ENCODE data around the gene FAF1.

The FAF1 gene

DNA sequence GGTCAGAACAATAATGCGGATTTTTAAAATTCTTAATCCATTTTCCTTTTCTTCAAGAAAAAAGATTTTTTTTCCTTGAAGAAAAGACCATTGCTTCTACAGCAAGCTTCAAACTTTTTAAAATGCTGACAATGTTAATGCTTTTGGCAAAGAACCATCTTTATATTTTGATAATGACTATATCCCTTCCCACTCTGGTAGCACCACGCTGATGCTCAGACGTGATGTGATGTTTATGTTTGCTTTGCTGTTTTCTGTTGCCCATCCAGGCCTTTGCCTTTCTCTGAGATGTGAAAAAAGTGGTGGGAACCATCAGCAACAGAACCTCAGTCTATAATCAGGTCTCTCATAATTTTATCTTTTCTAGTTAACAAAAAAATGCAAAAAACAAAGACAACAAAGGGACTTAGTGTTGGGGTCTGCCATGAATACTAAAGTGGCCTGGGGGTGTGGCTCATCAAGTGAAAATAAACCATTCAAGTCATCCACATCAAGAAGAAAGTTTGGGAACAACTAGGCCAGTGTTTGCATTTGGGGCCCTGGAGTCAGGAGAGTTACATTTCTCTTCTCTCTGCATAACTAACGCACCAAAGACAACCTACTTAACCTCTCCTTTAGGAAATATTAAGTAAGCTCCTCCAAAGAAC is 292.2 kb downstream of the FAF1 start:
- Mint-ChIP-seq H3K27me3 (no peaks in the 10 kb centered on the region), H3K27ac (ENCODE audit: low read depth) (no peak overlapping the region), H3K4me3 (no peak overlapping the region), H3K4me1 (no peaks in the 10 kb centered on the region), H3K9me3 (no peaks in the 10 kb centered on the region), H3K36me3 (ENCODE audit: insufficient read depth) (peaks cover 5% of the 10 kb centered on the region)
- DNase-seq (ENCODE audit: low spot score in 2 of 2) (no peak), ATAC-seq (replicated peaks; ENCODE audit: extremely low read depth, poor library complexity, severe bottlenecking) (no peak)

DNA sequence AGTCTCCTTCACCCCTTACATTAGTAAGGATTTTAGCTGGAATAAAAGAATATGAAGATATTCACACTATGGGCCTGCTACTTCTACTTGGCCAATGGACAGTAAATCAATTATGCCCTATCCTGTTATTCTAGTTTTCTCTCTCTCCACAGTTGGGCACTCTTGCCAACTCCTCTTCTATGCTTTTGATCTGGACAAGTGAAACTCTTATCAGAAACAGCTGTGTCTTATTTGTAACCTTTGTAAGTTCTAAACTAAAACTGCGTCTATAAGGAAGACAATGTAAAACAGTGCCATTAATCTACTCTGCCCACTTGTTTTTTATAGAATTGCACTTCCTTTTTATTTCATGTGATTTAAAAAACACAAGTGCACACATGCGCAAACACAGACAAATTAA is 292.8 kb downstream of the FAF1 start:
- Mint-ChIP-seq H3K27ac (ENCODE audit: low read depth) (no peak overlapping the region), H3K4me3 (no peak overlapping the region)

DNA sequence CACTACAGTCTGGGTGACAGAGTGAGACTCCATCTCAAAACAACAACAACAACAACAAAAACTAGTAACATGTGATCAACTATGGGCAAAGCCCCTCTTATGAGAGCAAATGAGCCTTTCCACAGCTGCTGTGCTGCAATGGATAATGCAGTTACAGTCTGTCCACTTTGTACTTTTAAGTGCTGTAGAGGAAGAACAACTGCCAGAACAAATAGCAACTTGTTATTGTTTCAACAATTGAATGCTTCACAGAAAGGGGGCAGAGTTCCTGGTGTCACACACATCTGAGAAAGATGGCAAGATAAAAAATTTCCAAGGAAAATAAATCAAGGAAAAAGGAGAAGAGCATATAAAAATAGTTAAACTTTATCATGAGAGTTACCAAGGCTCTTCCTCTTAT is 293.2 kb downstream of the FAF1 start:
- ATAC-seq (replicated peaks; ENCODE audit: extremely low read depth, poor library complexity, severe bottlenecking), result no peak

More for the DNA sequence above, 292.8 kb downstream of the FAF1 start:
- DNase-seq (ENCODE audit: low spot score in 2 of 2) (no peak), ATAC-seq (replicated peaks; ENCODE audit: extremely low read depth, poor library complexity, severe bottlenecking) (no peak)
- Mint-ChIP-seq H3K27me3 (no peaks in the 10 kb centered on the region), H3K9me3 (no peaks in the 10 kb centered on the region), H3K36me3 (ENCODE audit: insufficient read depth) (peaks cover 4% of the 10 kb centered on the region), H3K4me1 (no peaks in the 10 kb centered on the region)

DNA sequence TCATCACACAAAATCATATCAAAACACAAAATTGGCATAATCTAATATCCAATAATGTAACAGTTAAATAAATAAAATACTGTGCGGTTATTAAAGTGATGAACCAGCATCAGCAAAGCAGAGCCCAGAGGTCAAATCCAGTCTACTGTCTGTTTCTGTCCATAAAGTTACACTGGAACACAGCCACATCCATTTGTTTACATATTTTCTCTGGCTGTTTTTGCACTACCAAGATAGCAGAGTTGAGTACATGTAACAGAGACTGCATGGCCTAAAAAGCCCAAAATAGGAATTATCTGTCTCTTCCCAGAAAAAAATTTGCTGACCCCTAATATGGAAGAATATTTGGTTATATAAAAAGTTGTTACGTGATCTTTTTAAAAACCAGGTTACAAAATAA is 294.7 kb downstream of the FAF1 start:
- no peaks in the 10 kb centered on the region for H3K4me1 Mint-ChIP-seq
- no peak overlapping the region for H3K27ac Mint-ChIP-seq (ENCODE audit: low read depth)
- DNase-seq (ENCODE audit: low spot score in 2 of 2) (no peak), ATAC-seq (replicated peaks; ENCODE audit: extremely low read depth, poor library complexity, severe bottlenecking) (no peak)
- no peak overlapping the region for H3K4me3 Mint-ChIP-seq
- H3K36me3 Mint-ChIP-seq (ENCODE audit: insufficient read depth), result peaks cover 4% of the 10 kb centered on the region
- no peaks in the 10 kb centered on the region for H3K9me3 Mint-ChIP-seq
- no peaks in the 10 kb centered on the region for H3K27me3 Mint-ChIP-seq

More for the DNA sequence above, 293.2 kb downstream of the FAF1 start:
- no peaks in the 10 kb centered on the region for H3K27me3 Mint-ChIP-seq
- no peak overlapping the region for H3K4me3 Mint-ChIP-seq
- H3K9me3 Mint-ChIP-seq, result no peaks in the 10 kb centered on the region
- no peaks in the 10 kb centered on the region for H3K4me1 Mint-ChIP-seq
- H3K27ac Mint-ChIP-seq (ENCODE audit: low read depth), result no peak overlapping the region
- DNase-seq (ENCODE audit: low spot score in 2 of 2), result no peak
- H3K36me3 Mint-ChIP-seq (ENCODE audit: insufficient read depth), result peaks cover 4% of the 10 kb centered on the region

DNA sequence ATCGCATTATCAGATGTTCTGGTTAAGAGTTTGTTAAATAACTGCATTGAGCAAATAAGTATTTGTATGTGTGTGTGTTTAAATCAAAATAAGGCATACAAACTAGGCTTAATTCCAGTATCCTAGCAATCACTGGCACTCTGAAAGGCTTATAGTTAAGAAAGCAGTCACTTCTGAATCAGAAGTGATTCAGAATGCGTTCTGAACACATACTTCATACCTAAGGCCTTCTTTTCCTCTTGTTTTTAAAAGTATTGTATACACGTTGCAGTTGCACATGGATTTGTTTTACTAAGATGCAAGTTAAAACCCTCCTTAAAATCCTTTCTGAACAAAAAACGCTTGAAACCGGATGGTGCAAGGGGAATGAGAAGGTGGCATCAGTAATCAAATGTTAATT is 298.4 kb downstream of the FAF1 start:
- DNase-seq (ENCODE audit: low spot score in 2 of 2), result no peak
- H3K27ac Mint-ChIP-seq (ENCODE audit: low read depth), result no peak overlapping the region
- H3K4me1 Mint-ChIP-seq, result no peaks in the 10 kb centered on the region
- no peaks in the 10 kb centered on the region for H3K27me3 Mint-ChIP-seq
- ATAC-seq (replicated peaks; ENCODE audit: extremely low read depth, poor library complexity, severe bottlenecking), result no peak
- no peaks in the 10 kb centered on the region for H3K9me3 Mint-ChIP-seq
- H3K36me3 Mint-ChIP-seq (ENCODE audit: insufficient read depth), result peaks cover 2% of the 10 kb centered on the region
- H3K4me3 Mint-ChIP-seq, result no peak overlapping the region

DNA sequence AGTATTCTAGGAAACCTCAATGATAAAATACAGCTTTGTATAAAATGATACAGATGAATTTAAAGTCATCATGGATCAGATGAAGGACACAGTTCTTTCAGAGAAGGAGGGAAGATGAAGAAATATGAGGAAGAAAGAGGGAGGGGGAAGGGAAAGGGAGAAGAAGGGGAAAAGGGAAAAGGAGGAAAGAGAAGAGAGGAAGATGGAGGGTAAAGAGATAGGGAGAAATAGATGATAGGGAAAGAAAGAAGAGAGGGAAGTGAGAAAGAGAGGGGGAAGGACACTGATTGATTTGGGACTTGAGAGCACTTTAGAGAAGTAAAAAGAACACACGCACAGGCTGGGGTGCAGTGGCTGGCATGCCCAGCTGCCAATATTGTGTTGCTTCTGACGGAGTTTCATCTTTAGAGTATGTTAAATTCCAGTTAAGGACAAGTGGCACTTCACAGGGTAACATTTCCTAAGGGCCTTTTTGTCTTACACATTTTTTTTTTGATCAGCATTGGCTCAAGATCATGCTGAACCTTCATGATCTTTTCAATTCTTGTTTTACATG is 300.9 kb downstream of the FAF1 start:
- DNase-seq (ENCODE audit: low spot score in 2 of 2), result no peak
- Mint-ChIP-seq H3K27me3 (no peaks in the 10 kb centered on the region), H3K27ac (ENCODE audit: low read depth) (no peak overlapping the region), H3K4me1 (no peaks in the 10 kb centered on the region), H3K4me3 (no peak overlapping the region), H3K36me3 (ENCODE audit: insufficient read depth) (peaks cover 6% of the 10 kb centered on the region), H3K9me3 (no peaks in the 10 kb centered on the region)
- no peak for ATAC-seq (replicated peaks; ENCODE audit: extremely low read depth, poor library complexity, severe bottlenecking)

DNA sequence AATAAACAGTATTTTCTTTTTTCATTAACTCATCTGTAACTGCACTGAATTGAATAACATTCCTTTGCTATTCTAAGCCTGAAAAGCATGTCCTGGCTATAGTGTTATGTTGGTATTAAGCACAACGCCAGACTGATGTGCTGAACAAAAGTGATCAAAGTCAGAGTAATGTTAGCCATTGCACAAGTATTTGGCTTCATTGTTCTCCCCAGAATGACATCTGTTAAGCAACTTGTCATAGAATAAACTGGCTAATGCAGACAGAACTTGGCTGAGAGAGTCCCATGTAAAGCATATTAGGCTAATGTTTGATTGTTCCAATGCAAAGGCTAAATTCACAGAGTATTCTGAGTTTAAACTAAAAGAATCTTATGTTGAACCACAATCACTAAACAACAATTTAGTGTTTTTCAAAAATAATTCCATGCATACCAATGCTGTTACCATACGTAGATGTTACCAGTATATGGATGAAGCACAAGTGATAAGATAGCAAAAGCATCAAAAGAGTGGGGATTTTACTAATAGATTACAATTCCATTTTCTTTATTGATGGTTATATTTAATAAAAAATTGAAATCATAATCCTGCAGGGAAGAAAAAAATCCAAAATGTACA is 301.5 kb downstream of the FAF1 start:
- H3K27ac Mint-ChIP-seq (ENCODE audit: low read depth), result no peak overlapping the region
- H3K9me3 Mint-ChIP-seq, result no peaks in the 10 kb centered on the region
- no peaks in the 10 kb centered on the region for H3K4me1 Mint-ChIP-seq
- no peak overlapping the region for H3K4me3 Mint-ChIP-seq
- DNase-seq (ENCODE audit: low spot score in 2 of 2), result no peak
- peaks cover 6% of the 10 kb centered on the region for H3K36me3 Mint-ChIP-seq (ENCODE audit: insufficient read depth)
- ATAC-seq (replicated peaks; ENCODE audit: extremely low read depth, poor library complexity, severe bottlenecking), result no peak
- no peaks in the 10 kb centered on the region for H3K27me3 Mint-ChIP-seq

DNA sequence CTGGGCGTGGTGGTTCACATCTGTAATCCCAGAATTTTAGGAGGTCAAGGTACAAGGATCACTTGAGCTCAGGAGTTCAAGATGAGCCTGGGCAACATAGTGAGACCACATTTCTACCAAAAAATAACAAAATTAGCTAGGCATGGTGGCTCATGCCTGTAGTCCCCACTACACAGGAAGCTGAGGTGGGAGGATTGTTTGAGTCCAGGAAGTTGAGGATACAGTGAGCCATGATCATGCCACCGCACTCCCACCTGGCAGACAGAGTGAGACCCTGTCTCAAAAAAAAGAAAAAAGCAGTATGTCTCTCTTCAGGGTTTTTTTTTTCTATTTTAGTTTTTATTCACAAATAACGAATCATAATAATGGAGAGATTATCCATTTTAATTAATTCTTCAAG is 303.1 kb downstream of the FAF1 start:
- ATAC-seq (replicated peaks; ENCODE audit: extremely low read depth, poor library complexity, severe bottlenecking) (no peak), DNase-seq (ENCODE audit: low spot score in 2 of 2) (no peak)
- Mint-ChIP-seq H3K36me3 (ENCODE audit: insufficient read depth) (peaks cover 5% of the 10 kb centered on the region), H3K27me3 (no peaks in the 10 kb centered on the region), H3K27ac (ENCODE audit: low read depth) (no peak overlapping the region), H3K4me1 (no peaks in the 10 kb centered on the region), H3K9me3 (no peaks in the 10 kb centered on the region), H3K4me3 (no peak overlapping the region)

DNA sequence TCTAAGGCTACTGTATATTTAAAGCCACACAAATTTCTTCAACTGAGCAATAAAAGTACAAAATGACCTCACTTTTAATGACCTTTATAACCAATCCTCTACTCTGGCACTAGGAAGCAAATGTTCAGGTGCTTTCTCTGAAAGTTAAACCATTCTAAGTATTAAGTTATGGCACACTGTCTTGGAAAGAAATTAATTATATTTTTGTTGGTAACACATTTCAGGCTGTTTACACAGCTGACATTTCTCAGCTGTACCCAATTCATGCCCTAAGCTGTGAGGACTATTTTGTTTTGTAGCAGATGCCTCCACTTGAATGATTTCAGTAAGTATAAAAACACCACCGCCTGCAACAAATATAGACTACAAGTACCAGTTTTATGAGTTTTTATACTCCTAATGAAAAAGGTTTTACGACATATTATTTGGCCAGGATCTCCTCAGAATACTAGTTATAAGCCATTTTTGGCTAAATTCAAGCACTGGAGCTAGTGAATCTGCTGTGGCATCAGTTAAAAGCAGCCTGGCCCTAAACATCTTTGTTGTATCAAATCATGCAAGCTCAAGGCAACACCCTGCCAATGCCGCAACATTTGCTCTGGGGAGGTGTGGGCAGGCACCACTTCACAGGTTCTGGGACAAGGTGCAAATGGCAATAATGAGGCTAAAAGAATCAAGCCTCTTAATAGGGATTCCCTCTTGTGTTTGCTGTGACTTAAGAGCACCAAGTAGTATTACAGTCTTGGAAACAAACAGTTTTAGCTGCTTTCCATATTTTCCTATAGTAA is 308.4 kb downstream of the FAF1 start:
- Mint-ChIP-seq H3K27me3 (no peaks in the 10 kb centered on the region), H3K27ac (ENCODE audit: low read depth) (no peak overlapping the region), H3K36me3 (ENCODE audit: insufficient read depth) (peaks cover 6% of the 10 kb centered on the region), H3K9me3 (no peaks in the 10 kb centered on the region), H3K4me3 (no peak overlapping the region), H3K4me1 (no peaks in the 10 kb centered on the region)
- no peak for DNase-seq (ENCODE audit: low spot score in 2 of 2)
- no peak for ATAC-seq (replicated peaks; ENCODE audit: extremely low read depth, poor library complexity, severe bottlenecking)

DNA sequence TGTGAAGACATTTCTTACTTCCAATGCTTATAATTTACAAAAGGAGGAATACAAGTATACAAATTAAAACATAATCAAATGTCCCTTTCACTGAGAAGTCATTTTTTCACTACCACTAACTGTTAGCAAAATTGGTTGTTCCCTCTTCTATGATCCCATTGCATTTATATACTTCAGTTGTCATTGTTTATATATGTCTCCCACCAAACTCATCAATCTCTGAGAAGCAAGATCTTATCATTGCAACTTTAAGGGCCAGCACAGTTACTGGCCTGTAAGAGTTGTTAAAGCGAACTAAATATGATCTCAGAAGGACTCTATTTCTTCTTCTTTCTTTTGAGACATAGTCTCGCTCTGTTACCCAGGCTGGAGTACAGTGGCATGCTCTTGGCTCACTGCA is 313.5 kb downstream of the FAF1 start:
- Mint-ChIP-seq H3K4me1 (no peaks in the 10 kb centered on the region), H3K4me3 (no peak overlapping the region)

DNA sequence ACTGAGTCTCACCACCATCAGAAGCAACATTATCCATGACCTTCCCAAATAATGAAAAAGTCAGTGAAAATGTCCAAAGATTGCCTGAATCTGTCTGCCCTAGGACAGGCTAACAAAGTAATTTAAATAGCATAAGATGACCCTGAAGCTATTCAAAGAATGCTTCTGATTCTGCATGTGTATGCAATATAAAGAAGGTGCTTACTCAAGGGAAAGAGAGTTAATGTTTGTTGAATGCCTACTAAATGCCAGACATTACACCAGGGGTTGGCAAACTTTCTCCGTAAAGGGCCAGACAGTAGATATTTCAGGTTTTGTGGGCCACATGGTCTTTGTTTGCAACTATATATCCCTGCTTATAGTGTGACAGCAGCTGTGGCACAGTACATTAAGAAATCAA is 314.9 kb downstream of the FAF1 start:
- H3K9me3 Mint-ChIP-seq, result no peaks in the 10 kb centered on the region
- no peak overlapping the region for H3K27ac Mint-ChIP-seq (ENCODE audit: low read depth)
- ATAC-seq (replicated peaks; ENCODE audit: extremely low read depth, poor library complexity, severe bottlenecking), result no peak
- DNase-seq (ENCODE audit: low spot score in 2 of 2), result no peak
- H3K27me3 Mint-ChIP-seq, result no peaks in the 10 kb centered on the region
- H3K4me1 Mint-ChIP-seq, result no peaks in the 10 kb centered on the region
- no peak overlapping the region for H3K4me3 Mint-ChIP-seq
- peaks cover 11% of the 10 kb centered on the region for H3K36me3 Mint-ChIP-seq (ENCODE audit: insufficient read depth)

More for the DNA sequence above, 313.5 kb downstream of the FAF1 start:
- Mint-ChIP-seq H3K27me3 (no peaks in the 10 kb centered on the region), H3K9me3 (no peaks in the 10 kb centered on the region), H3K27ac (ENCODE audit: low read depth) (no peak overlapping the region), H3K36me3 (ENCODE audit: insufficient read depth) (peaks cover 11% of the 10 kb centered on the region)
- ATAC-seq (replicated peaks; ENCODE audit: extremely low read depth, poor library complexity, severe bottlenecking) (no peak), DNase-seq (ENCODE audit: low spot score in 2 of 2) (no peak)

DNA sequence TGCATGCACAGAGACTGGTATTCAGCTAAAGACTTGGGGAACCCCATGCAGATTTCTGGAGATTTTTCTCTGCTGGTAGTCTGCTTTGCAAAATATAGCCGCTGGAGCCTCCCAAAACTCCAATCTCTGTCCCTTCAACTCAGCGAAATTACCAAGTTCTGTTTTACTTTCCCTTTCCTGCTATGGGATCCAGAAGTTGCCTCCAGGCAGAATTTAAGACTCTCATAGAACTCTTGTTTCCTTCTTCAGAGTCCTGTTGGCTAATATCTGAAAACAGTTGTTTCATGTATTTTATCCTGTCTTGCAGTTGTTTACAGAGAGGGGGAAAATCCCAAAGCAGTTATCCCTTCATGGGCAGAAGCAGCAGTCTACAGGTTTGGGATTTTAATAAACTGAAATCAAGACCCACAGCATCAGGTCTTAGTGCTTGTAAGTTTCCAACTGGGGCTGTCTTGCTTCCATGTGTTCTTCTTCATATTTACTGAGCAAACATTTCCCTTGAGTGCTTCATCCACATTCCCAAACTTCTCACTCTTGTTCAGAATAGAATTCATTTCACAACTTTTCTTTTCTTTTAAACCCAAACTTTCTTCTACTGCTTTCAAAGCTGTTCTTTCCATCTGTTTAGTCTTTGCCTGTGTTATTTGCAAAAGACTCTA is 315.5 kb downstream of the FAF1 start:
- Mint-ChIP-seq H3K36me3 (ENCODE audit: insufficient read depth) (peaks cover 11% of the 10 kb centered on the region), H3K27me3 (no peaks in the 10 kb centered on the region), H3K4me3 (no peak overlapping the region), H3K4me1 (no peaks in the 10 kb centered on the region), H3K27ac (ENCODE audit: low read depth) (no peak overlapping the region), H3K9me3 (no peaks in the 10 kb centered on the region)
- no peak for DNase-seq (ENCODE audit: low spot score in 2 of 2)
- no peak for ATAC-seq (replicated peaks; ENCODE audit: extremely low read depth, poor library complexity, severe bottlenecking)
